GM12864 (cell line): ENCODE measurements around the gene FYTTD1.
A peak's percentile ranks its signal among the peaks of the same experiment; 100 is the strongest.
"Not testable (repeated sequence)": the region's sequence is repeated elsewhere in the genome, so short reads cannot be mapped to it uniquely, and the experiment has no call there.

Experiments
- DNase-seq: peaks from one replicate; pipeline ENCODE4 v3.0.0-alpha.2; 2011; ENCODE audit warnings: low read depth
- H3K4me3 ChIP-seq: 2 replicates; pipeline ENCODE4 v1.5.1; 2011; ENCODE audit warnings: mild to moderate bottlenecking, low read depth, low read length, control low read depth
- TF ChIP-seq, protein P1 (sequence below): IDR thresholded peaks from 2 replicates; pipeline ENCODE4 v1.5.1; 2011; ENCODE audit warnings: low read depth, mild to moderate bottlenecking, moderate library complexity, low read length, control low read depth, inconsistent platforms; ENCODE audit errors: missing control alignments

Gene FYTTD1

DNA sequence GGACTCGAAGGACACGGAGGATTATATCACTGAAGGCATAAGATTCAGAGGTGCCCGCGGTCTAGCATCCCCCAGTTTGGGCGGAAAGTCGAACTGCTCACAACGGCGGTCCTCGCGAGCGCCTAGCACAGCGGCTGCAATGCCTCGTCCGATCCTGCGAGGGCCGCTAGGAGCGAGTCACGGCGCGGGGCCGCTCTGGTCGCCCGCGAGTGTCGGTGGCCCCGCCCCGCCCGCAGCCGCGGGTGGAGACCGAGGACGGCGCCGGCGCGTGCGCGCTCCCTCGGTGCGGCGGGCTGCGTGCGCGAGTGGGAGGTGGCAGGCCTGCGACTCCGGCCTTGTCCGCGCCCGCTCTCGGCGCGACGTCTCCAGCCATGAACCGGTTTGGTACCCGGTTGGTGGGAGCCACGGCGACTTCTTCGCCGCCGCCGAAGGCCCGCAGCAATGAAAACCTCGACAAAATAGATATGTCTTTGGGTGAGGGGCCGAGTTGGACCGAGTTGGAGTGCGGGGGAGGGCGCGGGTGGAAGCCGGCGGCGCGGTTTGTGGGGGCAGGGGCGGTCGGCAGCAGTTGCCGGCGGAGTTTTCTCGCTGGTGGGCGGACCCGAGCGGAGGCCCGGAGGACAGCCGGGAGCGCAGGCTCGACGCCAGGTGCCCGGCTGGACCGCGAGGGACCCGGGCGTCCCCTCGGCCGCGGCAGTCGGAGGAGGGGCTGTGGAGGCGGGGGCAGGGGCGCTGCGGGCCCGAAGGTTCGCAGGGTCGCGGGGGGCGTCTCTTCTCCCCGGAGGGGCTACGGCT, at the start of gene FYTTD1:
Gene FYTTD1, plus strand, starts transcription at position 283 of the 795 bp plus-strand sequence. Its CDS starts 89 bp downstream, at position 372.
- TF ChIP-seq, protein P1, sequence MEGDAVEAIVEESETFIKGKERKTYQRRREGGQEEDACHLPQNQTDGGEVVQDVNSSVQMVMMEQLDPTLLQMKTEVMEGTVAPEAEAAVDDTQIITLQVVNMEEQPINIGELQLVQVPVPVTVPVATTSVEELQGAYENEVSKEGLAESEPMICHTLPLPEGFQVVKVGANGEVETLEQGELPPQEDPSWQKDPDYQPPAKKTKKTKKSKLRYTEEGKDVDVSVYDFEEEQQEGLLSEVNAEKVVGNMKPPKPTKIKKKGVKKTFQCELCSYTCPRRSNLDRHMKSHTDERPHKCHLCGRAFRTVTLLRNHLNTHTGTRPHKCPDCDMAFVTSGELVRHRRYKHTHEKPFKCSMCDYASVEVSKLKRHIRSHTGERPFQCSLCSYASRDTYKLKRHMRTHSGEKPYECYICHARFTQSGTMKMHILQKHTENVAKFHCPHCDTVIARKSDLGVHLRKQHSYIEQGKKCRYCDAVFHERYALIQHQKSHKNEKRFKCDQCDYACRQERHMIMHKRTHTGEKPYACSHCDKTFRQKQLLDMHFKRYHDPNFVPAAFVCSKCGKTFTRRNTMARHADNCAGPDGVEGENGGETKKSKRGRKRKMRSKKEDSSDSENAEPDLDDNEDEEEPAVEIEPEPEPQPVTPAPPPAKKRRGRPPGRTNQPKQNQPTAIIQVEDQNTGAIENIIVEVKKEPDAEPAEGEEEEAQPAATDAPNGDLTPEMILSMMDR: peak; percentile 59
- DNase-seq: peak; percentile 63
- peak within 1 kb of the TSS; percentile 80 for H3K4me3 ChIP-seq

DNA sequence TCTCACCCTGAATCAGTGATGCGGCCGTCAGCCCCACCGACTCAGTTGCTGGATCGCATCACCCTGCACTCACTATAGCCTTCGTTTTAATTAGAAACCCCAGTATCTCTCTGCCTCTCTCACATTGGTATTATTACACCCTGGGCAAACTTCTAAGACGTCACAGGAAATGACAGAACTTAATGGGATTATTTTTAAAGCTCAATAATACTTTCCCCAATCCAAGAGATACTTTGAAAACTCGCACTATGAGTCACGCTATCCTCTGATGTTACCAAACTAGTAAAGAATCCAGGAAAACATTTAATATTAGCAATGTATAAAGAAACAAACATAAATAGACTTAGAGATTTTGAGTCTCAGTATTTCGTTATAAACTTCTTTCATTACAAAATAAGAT, 49.6 kb upstream of the FYTTD1 start:
- no peak overlapping the region for H3K4me3 ChIP-seq
- no peak for DNase-seq

GRCh38 chr3:197701841-197702240, 47.8 kb upstream of the FYTTD1 start:
- TF ChIP-seq, protein P1: no peak
- no peak for DNase-seq
- no peak overlapping the region for H3K4me3 ChIP-seq

More for the DNA sequence above, 49.6 kb upstream of the FYTTD1 start:
- TF ChIP-seq, protein P1: no peak

DNA sequence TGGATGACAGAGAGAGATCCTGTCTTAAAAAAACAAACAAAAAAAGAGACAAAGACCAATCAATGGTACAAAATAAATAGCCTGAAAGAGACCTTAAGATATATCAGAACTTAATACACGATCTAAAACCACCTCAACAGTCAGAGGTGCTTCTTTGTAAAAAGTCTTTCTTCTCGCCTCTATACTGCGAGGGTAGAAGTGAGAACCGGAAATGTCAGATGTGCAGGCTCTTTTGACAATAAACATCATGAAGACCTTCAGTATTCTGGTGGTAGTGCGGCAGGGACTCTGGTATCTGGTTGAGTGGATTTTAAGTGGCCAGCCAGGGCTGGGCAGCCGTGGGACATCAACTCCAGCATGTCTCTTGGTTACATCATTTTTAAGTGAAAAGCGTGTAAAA, 43.0 kb upstream of the FYTTD1 start:
- TF ChIP-seq, protein P1: no peak
- DNase-seq: no peak
- H3K4me3 ChIP-seq: no peak overlapping the region

DNA sequence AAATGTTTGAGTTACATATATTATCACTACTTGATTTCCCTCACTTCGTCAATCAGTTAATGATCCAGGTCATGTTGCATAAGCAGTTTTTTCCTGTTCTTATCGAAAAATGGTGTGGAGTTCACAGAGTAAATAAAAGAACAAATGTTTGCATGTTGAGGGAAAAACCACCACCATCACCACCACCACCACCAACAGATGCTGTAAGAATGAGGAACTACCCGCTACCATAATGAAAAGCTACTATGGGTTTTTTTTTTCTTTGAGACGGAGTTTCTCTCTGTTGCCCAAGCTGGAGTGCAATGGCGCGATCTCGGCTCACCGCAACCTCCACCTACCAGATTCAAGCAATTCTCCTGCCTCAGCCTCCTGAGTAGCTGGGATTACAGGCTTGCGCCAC, 40.5 kb upstream of the FYTTD1 start:
- no peak overlapping the region for H3K4me3 ChIP-seq
- TF ChIP-seq, protein P1: no peak
- peak; percentile 49 for DNase-seq

GRCh38 chr3:197710965-197711364, 38.7 kb upstream of the FYTTD1 start:
- not testable (repeated sequence) for H3K4me3 ChIP-seq, DNase-seq

DNA sequence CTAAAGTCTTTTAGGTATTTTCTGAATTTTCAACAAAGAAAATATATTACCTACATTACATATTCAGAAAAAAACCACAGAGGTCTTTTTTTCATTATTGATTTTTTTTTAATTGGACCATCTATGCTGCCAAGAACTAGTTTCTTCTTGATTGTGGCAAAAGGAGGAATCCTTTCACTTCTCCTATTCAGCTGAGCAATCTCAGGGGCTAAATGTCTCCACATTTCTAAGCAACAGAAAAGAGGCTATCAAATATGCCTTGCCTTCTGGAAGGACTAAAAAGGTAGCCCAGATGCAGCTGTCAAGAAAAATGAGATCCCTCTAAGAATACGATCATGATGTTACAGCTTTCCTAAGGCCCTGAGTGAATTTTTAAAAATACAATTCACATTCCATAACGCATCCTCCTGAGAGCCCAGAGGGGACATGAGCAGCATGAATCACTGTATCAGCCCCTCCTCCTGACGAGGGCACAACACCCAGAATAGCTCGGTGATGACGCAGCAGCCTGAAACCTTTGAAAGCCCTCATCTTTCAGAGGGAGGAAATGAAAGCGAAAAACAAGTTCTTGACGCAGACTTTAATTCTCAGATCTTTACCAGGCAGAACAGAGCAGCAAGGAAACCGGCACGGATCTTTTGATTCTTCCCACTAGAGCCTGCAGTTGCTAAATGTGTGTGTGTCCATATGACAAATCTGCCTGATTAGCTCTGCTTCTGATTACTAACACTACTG, 37.5 kb upstream of the FYTTD1 start:
- DNase-seq: peak; percentile 92
- H3K4me3 ChIP-seq: peak overlapping the region; percentile 44
- TF ChIP-seq, protein P1: no peak
